Activated T-cell treated with anti-CD3 and anti-CD28 coated beads, Interleukin-2, amount 50 U/mL, for 24 hours (primary cell): Measurements from ENCODE around the gene RAB29.

Experiments used
- DNase-seq: peaks from one replicate; pipeline ENCODE4 v3.0.0-alpha.2; 2020
- H3K27ac Mint-ChIP-seq: 2 replicates; pipeline ENCODE4 v1.8.0; 2020; ENCODE audit warnings: mild to moderate bottlenecking, mixed read lengths
- H3K27me3 Mint-ChIP-seq: 2 replicates; pipeline ENCODE4 v1.8.0; 2020; ENCODE audit warnings: mixed read lengths
- H3K36me3 Mint-ChIP-seq: 2 replicates; pipeline ENCODE4 v1.8.0; 2020; ENCODE audit warnings: low read depth, mixed read lengths
- H3K4me1 Mint-ChIP-seq: 2 replicates; pipeline ENCODE4 v1.8.0; 2020; ENCODE audit warnings: low read depth, mixed read lengths
- H3K4me3 Mint-ChIP-seq: 2 replicates; pipeline ENCODE4 v1.8.0; 2020; ENCODE audit warnings: mild to moderate bottlenecking, moderate library complexity, mixed read lengths
- H3K9me3 Mint-ChIP-seq: 2 replicates; pipeline ENCODE4 v1.8.0; 2020; ENCODE audit warnings: mixed read lengths

Gene RAB29

GRCh38 chr1:205763980-205764379 lies 11.3 kb downstream of the RAB29 start:
- Mint-ChIP-seq H3K4me1 (peaks cover 22% of the 10 kb centered on the region), H3K27ac (peak overlapping the region; percentile 39), H3K27me3 (no peaks in the 10 kb centered on the region), H3K36me3 (peaks cover 16% of the 10 kb centered on the region), H3K4me3 (no peak overlapping the region), H3K9me3 (no peaks in the 10 kb centered on the region)
- DNase-seq, result no peak

- no peaks in the 10 kb centered on the region for H3K27me3 Mint-ChIP-seq
- no peak overlapping the region for H3K27ac Mint-ChIP-seq
- H3K36me3 Mint-ChIP-seq, result no peaks in the 10 kb centered on the region
- H3K4me1 Mint-ChIP-seq, result peaks cover 12% of the 10 kb centered on the region
- no peak overlapping the region for H3K4me3 Mint-ChIP-seq
- H3K9me3 Mint-ChIP-seq, result no peaks in the 10 kb centered on the region
- no peak for DNase-seq
Observed at GRCh38 chr1:205760606-205761005, 14.7 kb downstream of the RAB29 start.

- no peak for DNase-seq
- H3K9me3 Mint-ChIP-seq, result no peaks in the 10 kb centered on the region
- H3K27ac Mint-ChIP-seq, result no peak overlapping the region
- no peak overlapping the region for H3K4me3 Mint-ChIP-seq
- no peaks in the 10 kb centered on the region for H3K27me3 Mint-ChIP-seq
- no peaks in the 10 kb centered on the region for H3K4me1 Mint-ChIP-seq
- H3K36me3 Mint-ChIP-seq, result no peaks in the 10 kb centered on the region
Observed at GRCh38 chr1:205756552-205756951, 18.7 kb downstream of the RAB29 start.

- H3K9me3 Mint-ChIP-seq, result no peaks in the 10 kb centered on the region
- peaks cover 4% of the 10 kb centered on the region for H3K36me3 Mint-ChIP-seq
- H3K4me3 Mint-ChIP-seq, result no peak overlapping the region
- H3K27ac Mint-ChIP-seq, result no peak overlapping the region
- peaks cover 11% of the 10 kb centered on the region for H3K4me1 Mint-ChIP-seq
- H3K27me3 Mint-ChIP-seq, result no peaks in the 10 kb centered on the region
- DNase-seq, result no peak
Observed at GRCh38 chr1:205754857-205755256, 20.4 kb downstream of the RAB29 start.

- peaks cover 33% of the 10 kb centered on the region for H3K4me1 Mint-ChIP-seq
- no peaks in the 10 kb centered on the region for H3K9me3 Mint-ChIP-seq
- no peak for DNase-seq
- H3K27me3 Mint-ChIP-seq, result no peaks in the 10 kb centered on the region
- H3K27ac Mint-ChIP-seq, result peak overlapping the region; percentile 99
- peaks cover 35% of the 10 kb centered on the region for H3K36me3 Mint-ChIP-seq
- H3K4me3 Mint-ChIP-seq, result peak overlapping the region; percentile 90
Observed at GRCh38 chr1:205751036-205751651, 24.1 kb downstream of the RAB29 start.

GRCh38 chr1:205750138-205751035 lies 24.9 kb downstream of the RAB29 start, which contains the start of gene NUCKS1:
Gene NUCKS1 (minus strand): TSS chr1:205750182. CDS start chr1:205749973, 209 bp downstream.
- peak within 1 kb of the TSS; percentile 90 for H3K4me3 Mint-ChIP-seq
- peak; percentile 93 for DNase-seq
- H3K9me3 Mint-ChIP-seq, result no peaks in the 10 kb centered on the region
- no peaks in the 10 kb centered on the region for H3K27me3 Mint-ChIP-seq
- H3K27ac Mint-ChIP-seq, result peak within 1 kb of the TSS; percentile 99
- H3K4me1 Mint-ChIP-seq, result peaks cover 38% of the 10 kb centered on the region
- peaks cover 42% of the 10 kb centered on the region for H3K36me3 Mint-ChIP-seq

GRCh38 chr1:205749234-205750137 lies 25.8 kb downstream of the RAB29 start:
- Mint-ChIP-seq H3K27me3 (no peaks in the 10 kb centered on the region), H3K27ac (peak overlapping the region; percentile 99), H3K9me3 (no peaks in the 10 kb centered on the region), H3K36me3 (peaks cover 49% of the 10 kb centered on the region), H3K4me3 (peak overlapping the region; percentile 90), H3K4me1 (peaks cover 45% of the 10 kb centered on the region)
- peak; percentile 98 for DNase-seq

GRCh38 chr1:205748403-205749233 lies 26.7 kb downstream of the RAB29 start:
- peaks cover 52% of the 10 kb centered on the region for H3K4me1 Mint-ChIP-seq
- H3K36me3 Mint-ChIP-seq, result peaks cover 57% of the 10 kb centered on the region
- H3K27ac Mint-ChIP-seq, result peak overlapping the region; percentile 93
- no peak for DNase-seq
- no peaks in the 10 kb centered on the region for H3K27me3 Mint-ChIP-seq
- peak overlapping the region; percentile 90 for H3K4me3 Mint-ChIP-seq
- H3K9me3 Mint-ChIP-seq, result no peaks in the 10 kb centered on the region

- H3K9me3 Mint-ChIP-seq, result no peaks in the 10 kb centered on the region
- H3K4me3 Mint-ChIP-seq, result peak overlapping the region; percentile 90
- peaks cover 69% of the 10 kb centered on the region for H3K36me3 Mint-ChIP-seq
- H3K27ac Mint-ChIP-seq, result peak overlapping the region; percentile 75
- H3K4me1 Mint-ChIP-seq, result peaks cover 65% of the 10 kb centered on the region
- H3K27me3 Mint-ChIP-seq, result no peaks in the 10 kb centered on the region
- DNase-seq, result no peak
Observed at GRCh38 chr1:205746757-205747412, 28.4 kb downstream of the RAB29 start.

- Mint-ChIP-seq H3K36me3 (peaks cover 77% of the 10 kb centered on the region), H3K27ac (no peak overlapping the region), H3K4me1 (peaks cover 64% of the 10 kb centered on the region), H3K9me3 (no peaks in the 10 kb centered on the region), H3K4me3 (no peak overlapping the region), H3K27me3 (no peaks in the 10 kb centered on the region)
- no peak for DNase-seq
Observed at GRCh38 chr1:205744403-205744802, 30.9 kb downstream of the RAB29 start.

GRCh38 chr1:205743977-205744376 lies 31.3 kb downstream of the RAB29 start:
- Mint-ChIP-seq H3K4me3 (no peak overlapping the region), H3K27ac (no peak overlapping the region), H3K36me3 (peaks cover 79% of the 10 kb centered on the region), H3K4me1 (peaks cover 68% of the 10 kb centered on the region), H3K27me3 (no peaks in the 10 kb centered on the region), H3K9me3 (no peaks in the 10 kb centered on the region)
- DNase-seq, result no peak

GRCh38 chr1:205741681-205742080 lies 33.6 kb downstream of the RAB29 start:
- Mint-ChIP-seq H3K4me3 (no peak overlapping the region), H3K4me1 (peaks cover 61% of the 10 kb centered on the region), H3K27me3 (no peaks in the 10 kb centered on the region), H3K27ac (peak overlapping the region; percentile 50), H3K9me3 (no peaks in the 10 kb centered on the region), H3K36me3 (peaks cover 72% of the 10 kb centered on the region)
- no peak for DNase-seq
